GM12878 (cell line): ENCODE results near the gene ACACB. TPM values are rescaled to one million over a fixed set of nuclear protein-coding genes. Genes with fewer than 3 reads are reported as not detected.
A peak's percentile ranks its signal among the peaks of the same experiment; 100 is the strongest.

Source experiments
- ATAC-seq: fragments of 200-7000 bp; cut with Tn5 transposase; 3 replicates; pipeline ENCODE4 v1.9.1; 2020; ENCODE audit warnings: mild to moderate bottlenecking, moderate library complexity
- BruUV-seq: library from RNA; stranded (reverse); fragments of 400-500 nt; replicated peaks from 2 replicates; lab custom pipeline; 2021; lab: Mats Ljungman, UMichigan
- CTCF ChIA-PET: fragments of 300-600 bp; sonication (Branson Sonifier 250); formaldehyde crosslinking; extraction: SDS; loops from one replicate; lab custom pipeline; 2021; ENCODE audit warnings: inconsistent platforms; lab: Yijun Ruan, JAX
- POLR2A ChIA-PET: fragments of 350-600 bp; formaldehyde crosslinking; extraction: SDS; loops from one replicate; lab custom pipeline; 2021; ENCODE audit warnings: inconsistent platforms; lab: Charles Lee
- RAD21 ChIA-PET: fragments of 300-600 bp; sonication (Branson Sonifier 250); formaldehyde crosslinking; loops from one replicate; lab custom pipeline; 2023; ENCODE audit warnings: antibody characterized with exemption; ENCODE audit not compliant: unreplicated experiment; lab: Charles Lee
- SMC1A ChIA-PET: fragments of 300-600 bp; sonication (Branson Sonifier 250); formaldehyde crosslinking; loops from one replicate; lab custom pipeline; 2023; ENCODE audit not compliant: unreplicated experiment, uncharacterized antibody; lab: Charles Lee
- DNase-seq: peaks from one replicate; pipeline ENCODE4 v3.0.0-alpha.2; 2011; ENCODE audit warnings: low read depth, low spot score
- FAIRE-seq: peaks from 3 replicates; lab custom pipeline; 2011; peaks lifted over from hg19 to GRCh38; lab: Jason Lieb, UNC
- H2AFZ ChIP-seq: 2 replicates; pipeline ENCODE4 v1.6.0; 2011; ENCODE audit warnings: low read depth, low read length, control low read depth; ENCODE audit not compliant: control insufficient read depth
- H3K27ac ChIP-seq: 2 replicates; pipeline ENCODE4 v1.5.1; 2011; ENCODE audit warnings: control low read depth; ENCODE audit not compliant: control insufficient read depth, insufficient read depth
- H3K27me3 ChIP-seq, 2 experiments: replicated peaks in 1 of 2; 2 replicates each; pipeline versions ENCODE4 v1.6.0 to v1.6.1; 2011; ENCODE audit warnings: low read length in 1 of 2; ENCODE audit not compliant: control insufficient read depth in 2 of 2, insufficient read depth in 2 of 2
- H3K36me3 ChIP-seq, 2 experiments: 2 replicates each; pipeline ENCODE4 v1.5.1; 2011; ENCODE audit warnings: low read length in 1 of 2; ENCODE audit not compliant: control insufficient read depth in 2 of 2, insufficient read depth in 2 of 2
- H3K4me1 ChIP-seq: 2 replicates; pipeline ENCODE4 v1.6.1; 2011; ENCODE audit warnings: mild to moderate bottlenecking, low read length, moderate library complexity, mixed read lengths; ENCODE audit not compliant: control insufficient read depth, insufficient read depth
- H3K4me2 ChIP-seq: 2 replicates; pipeline ENCODE4 v1.6.0; 2011; ENCODE audit warnings: control low read depth; ENCODE audit not compliant: control insufficient read depth, insufficient read depth
- H3K4me3 ChIP-seq: fragments of 200-600 bp; sonication (generic); 2 replicates; pipeline ENCODE4 v1.5.1; 2016
- H3K79me2 ChIP-seq: 2 replicates; pipeline ENCODE4 v1.6.0; 2011; ENCODE audit warnings: low read length; ENCODE audit not compliant: control insufficient read depth, insufficient read depth
- H3K9ac ChIP-seq: 2 replicates; pipeline ENCODE4 v1.8.0; 2011; ENCODE audit warnings: low read length, control low read depth, mixed read lengths; ENCODE audit not compliant: control insufficient read depth, insufficient read depth
- H3K9me3 ChIP-seq: replicated peaks from 3 replicates; pipeline ENCODE4 v1.5.1; 2011; ENCODE audit warnings: mild to moderate bottlenecking, low read length; ENCODE audit not compliant: control insufficient read depth, insufficient read depth
- H4K20me1 ChIP-seq: 2 replicates; pipeline ENCODE4 v1.6.0; 2011; ENCODE audit not compliant: control insufficient read depth, insufficient read depth
- CREM ChIP-seq: IDR thresholded peaks from 2 replicates; pipeline ENCODE4 v1.6.1; 2014; ENCODE audit warnings: antibody characterized with exemption, low read depth
- FOS ChIP-seq: IDR thresholded peaks from 3 replicates; pipeline ENCODE4 v1.6.1; 2011; ENCODE audit warnings: borderline replicate concordance; ENCODE audit not compliant: insufficient read length; ENCODE audit errors: extremely low read depth
- HDGF ChIP-seq: fragments of 450-650 bp; IDR thresholded peaks from 2 replicates; pipeline ENCODE4 v1.6.1; 2016; ENCODE audit warnings: antibody characterized with exemption
- IRF4 ChIP-seq: IDR thresholded peaks from 2 replicates; pipeline ENCODE4 v1.6.1; 2011; ENCODE audit warnings: low read depth, low read length
- SIX5 ChIP-seq: IDR thresholded peaks from 2 replicates; pipeline ENCODE4 v1.6.1; 2011; ENCODE audit warnings: mild to moderate bottlenecking, low read depth, low read length, moderate library complexity; ENCODE audit not compliant: severe bottlenecking
- TARDBP ChIP-seq: IDR thresholded peaks from 2 replicates; pipeline ENCODE4 v1.6.1; 2016; ENCODE audit warnings: borderline replicate concordance
- ZSCAN29 ChIP-seq: fragments of 450-650 bp; IDR thresholded peaks from 2 replicates; pipeline ENCODE4 v1.6.1; 2017; ENCODE audit warnings: mild to moderate bottlenecking, moderate library complexity
- ZZZ3 ChIP-seq: IDR thresholded peaks from 2 replicates; pipeline ENCODE4 v1.6.1; 2011; ENCODE audit warnings: low read depth; ENCODE audit not compliant: control insufficient read depth, insufficient read length
- WGBS: methylation state at CpG from one replicate; pipeline ENCODE4 v1.1.6; 2016; ENCODE audit warnings: low lambda C conversion rate; ENCODE audit not compliant: insufficient replicate concordance, insufficient coverage; ENCODE audit errors: missing lambda C conversion rate; 5-methylcytosine and 5-hydroxymethylcytosine counted together
- in situ Hi-C: fragments of 300-500 bp; cut with MboI; formaldehyde crosslinking; loops from 9 replicates; pipeline ENCODE4 v1.14.3; 2018; ENCODE audit warnings: mixed read lengths
- intact Hi-C: fragments of 100-400 bp; cut with micrococcal nuclease; formaldehyde crosslinking; loops from one replicate; pipeline ENCODE4 v1.14.2; 2022; ENCODE audit not compliant: unreplicated experiment
- polyA plus RNA-seq, 11 experiments: library from polyadenylated mRNA; depleted of rRNA in 4 of 11; unstranded in 6 of 11; stranded (reverse) in 5 of 11; fragments of >200 nt; fragmentation: Nextera tagmentation in 4 of 11; fragmentation: Illumina TruSeq in 1 of 11; extraction: Ambion mirVana in 4 of 11; extraction: Trizol in 1 of 11; gene quantifications; 1 replicate in 1 of 11; 2 replicates in 10 of 11; pipeline versions ENCODE4 v1.2.1 to v1.2.3, GENCODE V29; 2011 to 2016; ENCODE audit warnings: inconsistent platforms in 2 of 11, missing spikeins in 2 of 11, low read depth in 1 of 11
- total RNA-seq, 4 experiments: library from RNA; depleted of rRNA in 3 of 4; stranded (reverse); fragments of >200 nt in 3 of 4; fragmentation: Illumina TruSeq in 1 of 4; extraction: Trizol in 1 of 4; gene quantifications; 2 replicates each; pipeline versions ENCODE4 v1.2.1 to v1.2.3, GENCODE V29; 2013 to 2021
- TF ChIP-seq, protein P1 (sequence below): IDR thresholded peaks from 2 replicates; pipeline ENCODE4 v1.6.1; 2011; ENCODE audit warnings: low read depth, low read length, improper control_type of control experiment, borderline replicate concordance
- TF ChIP-seq, protein P2 (sequence below): fragments of 150-350 bp; IDR thresholded peaks from 2 replicates; pipeline ENCODE4 v1.6.1; 2014; ENCODE audit warnings: mild to moderate bottlenecking, low read depth, low read length
- TF ChIP-seq, protein P3 (sequence below): IDR thresholded peaks from 2 replicates; pipeline ENCODE4 v1.6.1; 2012; ENCODE audit warnings: low read depth, low read length, improper control_type of control experiment
- TF ChIP-seq, protein P4 (sequence below): fragments of 150-350 bp; IDR thresholded peaks from 2 replicates; pipeline ENCODE4 v1.6.1; 2016; ENCODE audit warnings: low read depth, low read length

Gene ACACB
- total and polyA plus RNA-seq, 10 of the 15 experiments (the other 5 are each of a cell fraction or from before 2014, with no cell fraction given): 0.05 to 1.9 (median 0.38) TPM; not detected in 2

DNA sequence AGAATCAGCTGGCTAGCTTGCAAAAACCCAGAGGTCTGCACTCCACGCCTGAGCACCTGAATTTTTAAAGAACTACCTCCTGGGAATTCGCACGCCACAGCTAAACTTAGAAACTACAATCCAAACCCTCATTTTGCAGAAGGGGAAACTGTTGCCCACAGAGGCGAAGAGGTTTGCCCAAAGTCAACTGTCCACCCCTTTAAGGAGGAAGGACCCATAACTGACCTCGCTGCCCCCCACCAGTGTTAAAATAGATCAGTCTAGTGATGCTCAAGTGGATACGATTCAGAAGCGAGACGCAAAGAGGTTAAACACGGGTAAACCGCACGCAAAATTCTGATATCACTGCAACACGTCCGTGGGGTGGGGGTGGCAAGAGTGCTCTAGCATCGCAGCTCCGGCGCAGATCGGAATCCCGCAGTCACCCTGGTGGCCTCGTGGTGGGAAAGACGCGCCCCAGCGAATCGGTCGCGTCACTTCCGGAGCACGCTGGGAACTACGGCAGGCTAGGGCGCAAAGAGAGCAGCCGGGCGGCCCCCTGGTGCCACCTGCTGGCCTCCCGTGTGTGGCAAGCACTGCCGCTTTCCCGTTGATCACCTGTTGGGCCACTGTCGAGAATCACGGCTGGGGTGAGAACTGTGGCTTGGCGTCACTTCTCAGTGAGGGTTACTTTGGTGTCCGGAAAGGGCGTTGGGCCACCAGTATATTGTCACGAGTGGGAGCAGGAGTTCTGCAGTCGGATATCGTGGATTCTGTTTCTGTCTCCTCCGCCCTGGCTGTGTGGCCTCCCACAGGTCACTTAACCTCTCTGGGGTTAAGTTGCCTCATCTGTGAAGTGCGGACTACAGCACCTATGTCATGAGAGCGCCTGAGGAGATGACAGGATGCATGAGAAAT lies 23.1 kb upstream of the ACACB start, which contains the start of gene ALKBH2:
Gene ALKBH2 (minus strand): TSS at position 451 of the 897 bp plus-strand sequence. CDS start 686 bp downstream, outside the sequence.
- Histone ChIP-seq H3K9me3 (no peaks in the 10 kb centered on the region), H3K27me3 (no peaks in the 10 kb centered on the region), H2AFZ (peak within 1 kb of the TSS; percentile 98), H4K20me1 (no peaks in the 10 kb centered on the region), H3K36me3 (peaks cover 5 to 6% of the 10 kb centered on the region in 2 experiments; a peak in 3 of 4 replicates), H3K9ac (peak within 1 kb of the TSS; percentile 78), H3K4me2 (peak within 1 kb of the TSS; percentile 90), H3K4me1 (peaks cover 7% of the 10 kb centered on the region), H3K27ac (peak within 1 kb of the TSS; percentile 77), H3K79me2 (peaks cover 26% of the 10 kb centered on the region), H3K4me3 (peak within 1 kb of the TSS; percentile 77)
- TSS peak; percentile 90 for BruUV-seq
- FAIRE-seq (peak; percentile 99), ATAC-seq (peak; percentile 73), DNase-seq (peak; percentile 72)
- ChIA-PET POLR2A (interaction anchor here (1.0 to 1.4 kb wide), 3 partner anchors 39 to 429 kb away, joined by 3 to 5 read pairs (median 3); no protein-coding TSS in a partner anchor), SMC1A (interaction anchor here (0.7 to 3.4 kb wide), 13 partner anchors 39 to 1175 kb away, joined by 3 to 15 read pairs (median 3); partner anchors contain the start of gene USP30), RAD21 (interaction anchor here (0.7 to 1.9 kb wide), 12 partner anchors 9 to 578 kb away, joined by 3 to 8 read pairs (median 3); partner anchors contain the start of genes FICD and SSH1), CTCF (interaction anchor here (0.6 to 4.3 kb wide), 23 partner anchors 8 to 1030 kb away, joined by 3 to 33 read pairs (median 3); partner anchors contain the start of genes ISCU and USP30)
- intact Hi-C loops (loop anchor here (1.0 to 10.0 kb wide), 8 partner anchors 38 to 522 kb away; partner anchors contain the start of gene SELPLG), in situ Hi-C loops (loop anchor here (5.0 to 10.0 kb wide), 5 partner anchors 206 to 526 kb away; partner anchors contain the start of gene SELPLG)
- WGBS: 2% methylated on average over 44 of the region's 45 CpGs
- TF ChIP-seq HDGF (peak; percentile 54; the same call in 1 of the 2 replicates), TARDBP (0 out of 2 replicates have a peak, but pooled peaks have one; percentile 76), CREM (peak; percentile 97), IRF4 (peak; percentile 74), FOS (no peak), ZSCAN29 (no peak), ZZZ3 (no peak), SIX5 (no peak)
- TF ChIP-seq, protein P1, sequence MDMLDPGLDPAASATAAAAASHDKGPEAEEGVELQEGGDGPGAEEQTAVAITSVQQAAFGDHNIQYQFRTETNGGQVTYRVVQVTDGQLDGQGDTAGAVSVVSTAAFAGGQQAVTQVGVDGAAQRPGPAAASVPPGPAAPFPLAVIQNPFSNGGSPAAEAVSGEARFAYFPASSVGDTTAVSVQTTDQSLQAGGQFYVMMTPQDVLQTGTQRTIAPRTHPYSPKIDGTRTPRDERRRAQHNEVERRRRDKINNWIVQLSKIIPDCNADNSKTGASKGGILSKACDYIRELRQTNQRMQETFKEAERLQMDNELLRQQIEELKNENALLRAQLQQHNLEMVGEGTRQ: no peak; the same call in 1 of the 2 replicates
- TF ChIP-seq, protein P2, sequence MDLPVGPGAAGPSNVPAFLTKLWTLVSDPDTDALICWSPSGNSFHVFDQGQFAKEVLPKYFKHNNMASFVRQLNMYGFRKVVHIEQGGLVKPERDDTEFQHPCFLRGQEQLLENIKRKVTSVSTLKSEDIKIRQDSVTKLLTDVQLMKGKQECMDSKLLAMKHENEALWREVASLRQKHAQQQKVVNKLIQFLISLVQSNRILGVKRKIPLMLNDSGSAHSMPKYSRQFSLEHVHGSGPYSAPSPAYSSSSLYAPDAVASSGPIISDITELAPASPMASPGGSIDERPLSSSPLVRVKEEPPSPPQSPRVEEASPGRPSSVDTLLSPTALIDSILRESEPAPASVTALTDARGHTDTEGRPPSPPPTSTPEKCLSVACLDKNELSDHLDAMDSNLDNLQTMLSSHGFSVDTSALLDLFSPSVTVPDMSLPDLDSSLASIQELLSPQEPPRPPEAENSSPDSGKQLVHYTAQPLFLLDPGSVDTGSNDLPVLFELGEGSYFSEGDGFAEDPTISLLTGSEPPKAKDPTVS: no peak
- TF ChIP-seq, protein P3, sequence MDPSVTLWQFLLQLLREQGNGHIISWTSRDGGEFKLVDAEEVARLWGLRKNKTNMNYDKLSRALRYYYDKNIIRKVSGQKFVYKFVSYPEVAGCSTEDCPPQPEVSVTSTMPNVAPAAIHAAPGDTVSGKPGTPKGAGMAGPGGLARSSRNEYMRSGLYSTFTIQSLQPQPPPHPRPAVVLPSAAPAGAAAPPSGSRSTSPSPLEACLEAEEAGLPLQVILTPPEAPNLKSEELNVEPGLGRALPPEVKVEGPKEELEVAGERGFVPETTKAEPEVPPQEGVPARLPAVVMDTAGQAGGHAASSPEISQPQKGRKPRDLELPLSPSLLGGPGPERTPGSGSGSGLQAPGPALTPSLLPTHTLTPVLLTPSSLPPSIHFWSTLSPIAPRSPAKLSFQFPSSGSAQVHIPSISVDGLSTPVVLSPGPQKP: peak; percentile 89
- TF ChIP-seq, protein P4, sequence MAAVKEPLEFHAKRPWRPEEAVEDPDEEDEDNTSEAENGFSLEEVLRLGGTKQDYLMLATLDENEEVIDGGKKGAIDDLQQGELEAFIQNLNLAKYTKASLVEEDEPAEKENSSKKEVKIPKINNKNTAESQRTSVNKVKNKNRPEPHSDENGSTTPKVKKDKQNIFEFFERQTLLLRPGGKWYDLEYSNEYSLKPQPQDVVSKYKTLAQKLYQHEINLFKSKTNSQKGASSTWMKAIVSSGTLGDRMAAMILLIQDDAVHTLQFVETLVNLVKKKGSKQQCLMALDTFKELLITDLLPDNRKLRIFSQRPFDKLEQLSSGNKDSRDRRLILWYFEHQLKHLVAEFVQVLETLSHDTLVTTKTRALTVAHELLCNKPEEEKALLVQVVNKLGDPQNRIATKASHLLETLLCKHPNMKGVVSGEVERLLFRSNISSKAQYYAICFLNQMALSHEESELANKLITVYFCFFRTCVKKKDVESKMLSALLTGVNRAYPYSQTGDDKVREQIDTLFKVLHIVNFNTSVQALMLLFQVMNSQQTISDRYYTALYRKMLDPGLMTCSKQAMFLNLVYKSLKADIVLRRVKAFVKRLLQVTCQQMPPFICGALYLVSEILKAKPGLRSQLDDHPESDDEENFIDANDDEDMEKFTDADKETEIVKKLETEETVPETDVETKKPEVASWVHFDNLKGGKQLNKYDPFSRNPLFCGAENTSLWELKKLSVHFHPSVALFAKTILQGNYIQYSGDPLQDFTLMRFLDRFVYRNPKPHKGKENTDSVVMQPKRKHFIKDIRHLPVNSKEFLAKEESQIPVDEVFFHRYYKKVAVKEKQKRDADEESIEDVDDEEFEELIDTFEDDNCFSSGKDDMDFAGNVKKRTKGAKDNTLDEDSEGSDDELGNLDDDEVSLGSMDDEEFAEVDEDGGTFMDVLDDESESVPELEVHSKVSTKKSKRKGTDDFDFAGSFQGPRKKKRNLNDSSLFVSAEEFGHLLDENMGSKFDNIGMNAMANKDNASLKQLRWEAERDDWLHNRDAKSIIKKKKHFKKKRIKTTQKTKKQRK: no peak
